Naive B cell (primary cell): Measurements from ENCODE around the gene CDK3. TPM values are rescaled to one million over a fixed set of nuclear protein-coding genes. Genes with fewer than 3 reads are reported as not detected.

Experiments
- ATAC-seq, 2 donors: fragments of 150-1000 bp; cut with Tn5 transposase; 2 replicates each; pipeline ENCODE4 v1.10.0; 2021; ENCODE audit warnings: low read depth in 2 of 2, mild to moderate bottlenecking in 2 of 2, moderate library complexity in 2 of 2
- DNase-seq: peaks from one replicate; pipeline ENCODE4 v3.0.0; 2022
- H3K27ac Mint-ChIP-seq, 6 donors: one replicate each; pipeline ENCODE4 v1.8.0; 2020 to 2022; ENCODE audit warnings: mild to moderate bottlenecking in 6 of 6, mixed read lengths in 6 of 6, moderate library complexity in 5 of 6, inconsistent platforms in 2 of 6
- H3K27me3 Mint-ChIP-seq, 3 donors: one replicate each; pipeline ENCODE4 v1.8.0; 2021 to 2022; ENCODE audit warnings: mixed read lengths in 3 of 3, mild to moderate bottlenecking in 1 of 3
- H3K36me3 Mint-ChIP-seq, 2 donors: one replicate each; pipeline ENCODE4 v1.8.0; 2020 to 2022; ENCODE audit warnings: mixed read lengths in 2 of 2, inconsistent platforms in 1 of 2, mild to moderate bottlenecking in 1 of 2
- H3K4me1 Mint-ChIP-seq, 3 donors: one replicate each; pipeline ENCODE4 v1.8.0; 2020 to 2022; ENCODE audit warnings: mixed read lengths in 3 of 3, inconsistent platforms in 1 of 3, mild to moderate bottlenecking in 1 of 3, moderate library complexity in 1 of 3
- H3K4me3 Mint-ChIP-seq, 8 donors: one replicate each; pipeline ENCODE4 v1.8.0; 2020 to 2022; ENCODE audit warnings: mild to moderate bottlenecking in 8 of 8, mixed read lengths in 8 of 8, moderate library complexity in 8 of 8, inconsistent platforms in 2 of 8
- H3K9me3 Mint-ChIP-seq, 7 donors: one replicate each; pipeline ENCODE4 v1.8.0; 2020 to 2022; ENCODE audit warnings: mixed read lengths in 7 of 7, mild to moderate bottlenecking in 5 of 7, inconsistent platforms in 2 of 7, moderate library complexity in 1 of 7
- polyA plus RNA-seq, 6 donors: library from polyadenylated mRNA; unstranded; fragments of 300-500 nt; fragmentation: Illumina TruSeq; gene quantifications; one replicate each; pipeline ENCODE4 v1.2.3, GENCODE V29; 2021; ENCODE audit warnings: low read depth in 6 of 6

The CDK3 gene
- polyA plus RNA-seq, 6 donors from 2014 or later = 0.66 to 5.9 (median 0.76) TPM; not detected in 2

DNA sequence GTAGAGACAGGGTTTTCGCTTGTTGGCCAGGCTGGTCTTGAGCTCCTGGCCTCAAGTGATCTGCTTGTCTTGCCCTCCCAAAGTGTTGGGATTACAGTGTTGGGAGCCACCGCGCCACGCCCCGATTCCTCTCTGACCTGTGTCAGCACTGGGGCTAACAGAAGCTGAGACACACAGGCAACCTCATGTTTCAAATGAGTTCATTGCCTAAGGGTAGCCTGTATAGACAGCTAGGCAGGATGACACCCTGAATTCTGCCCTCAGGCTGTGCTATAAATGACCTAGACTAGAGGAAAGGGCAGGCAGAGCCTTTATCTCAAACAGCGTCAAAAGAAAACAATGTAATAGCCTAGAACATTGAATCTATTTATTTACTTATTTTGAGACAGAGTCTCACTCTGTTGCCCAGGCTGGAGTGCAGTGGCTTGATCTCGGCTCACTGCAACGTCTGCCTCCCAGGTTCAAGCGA is 2.3 kb upstream of the CDK3 start:
- Mint-ChIP-seq H3K4me1 (peaks cover 14 to 17% (median 14%) of the 10 kb centered on the region in 3 donors), H3K36me3 (no peaks in the 10 kb centered on the region), H3K4me3 (no peak overlapping the region), H3K9me3 (no peaks in the 10 kb centered on the region), H3K27ac (peak overlapping the region in 3 of 6 donors; percentile 11 to 72 (median 34)), H3K27me3 (no peaks in the 10 kb centered on the region)
- no peak for ATAC-seq
- no peak for DNase-seq

DNA sequence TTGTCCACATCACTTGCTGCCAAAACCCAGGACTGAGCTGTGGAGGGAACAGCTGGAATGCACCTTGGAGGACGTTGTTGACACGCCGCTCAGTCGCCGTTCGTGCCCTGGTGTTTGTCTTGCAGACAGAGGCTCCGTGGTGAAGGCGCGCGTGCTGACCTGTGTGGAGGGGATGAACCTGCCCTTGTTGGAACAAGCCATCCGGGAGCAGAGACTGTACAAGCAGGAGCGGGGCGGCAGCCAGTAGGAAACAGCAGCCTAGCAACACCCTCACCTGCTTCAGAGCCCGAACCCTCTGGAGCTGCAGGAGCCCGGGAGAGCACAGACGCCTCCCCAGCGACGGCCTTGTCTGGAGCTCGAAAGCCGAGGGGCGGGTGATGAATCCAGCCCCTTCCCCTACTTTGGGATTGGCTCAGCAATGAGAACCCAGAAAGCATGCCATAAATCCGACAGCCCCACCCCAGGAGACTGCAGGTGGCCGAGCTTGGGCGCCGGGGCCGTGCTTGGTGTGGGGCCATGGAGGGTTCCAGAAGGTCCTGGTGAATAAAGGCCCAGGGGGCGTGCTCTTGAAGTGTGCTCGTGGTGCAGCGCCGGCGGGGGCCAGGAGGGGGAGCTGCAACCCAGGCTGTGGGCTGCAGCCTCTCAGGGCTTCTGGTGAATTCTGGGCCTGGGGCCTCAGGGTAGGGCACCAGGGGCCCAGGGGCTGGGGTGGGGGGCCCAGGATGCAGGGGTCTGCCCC is 470 bp upstream of the CDK3 start:
- ATAC-seq = peak; percentile 63 to 68
- H3K36me3 Mint-ChIP-seq = no peaks in the 10 kb centered on the region
- H3K4me3 Mint-ChIP-seq = no peak overlapping the region

DNA sequence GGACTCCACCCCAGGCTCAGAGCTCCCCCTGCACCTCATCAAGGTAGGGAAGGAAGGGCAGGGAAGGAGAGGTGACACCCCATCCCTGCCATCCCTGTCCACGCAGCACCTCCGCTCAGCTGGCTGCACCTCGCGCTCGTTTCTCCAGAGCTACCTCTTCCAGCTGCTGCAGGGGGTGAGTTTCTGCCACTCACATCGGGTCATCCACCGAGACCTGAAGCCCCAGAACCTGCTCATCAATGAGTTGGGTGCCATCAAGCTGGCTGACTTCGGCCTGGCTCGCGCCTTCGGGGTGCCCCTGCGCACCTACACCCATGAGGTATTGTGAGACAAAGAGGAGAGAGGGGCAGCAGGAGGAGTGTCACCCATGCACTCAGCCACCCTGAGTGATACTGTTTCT is 1.4 kb downstream of the CDK3 start:
- no peak for ATAC-seq
- Mint-ChIP-seq H3K27me3 (no peaks in the 10 kb centered on the region), H3K4me3 (no peak overlapping the region), H3K9me3 (no peaks in the 10 kb centered on the region), H3K36me3 (no peaks in the 10 kb centered on the region), H3K4me1 (peaks cover 15 to 16% (median 15%) of the 10 kb centered on the region in 3 donors), H3K27ac (peak overlapping the region in 2 of 6 donors; percentile 49 to 69)
- no peak for DNase-seq

More for the DNA sequence above, 470 bp upstream of the CDK3 start:
- Mint-ChIP-seq H3K27ac (no peak overlapping the region), H3K4me1 (peaks cover 15 to 17% (median 16%) of the 10 kb centered on the region in 3 donors), H3K27me3 (no peaks in the 10 kb centered on the region), H3K9me3 (no peaks in the 10 kb centered on the region)
- peak; percentile 50 for DNase-seq

DNA sequence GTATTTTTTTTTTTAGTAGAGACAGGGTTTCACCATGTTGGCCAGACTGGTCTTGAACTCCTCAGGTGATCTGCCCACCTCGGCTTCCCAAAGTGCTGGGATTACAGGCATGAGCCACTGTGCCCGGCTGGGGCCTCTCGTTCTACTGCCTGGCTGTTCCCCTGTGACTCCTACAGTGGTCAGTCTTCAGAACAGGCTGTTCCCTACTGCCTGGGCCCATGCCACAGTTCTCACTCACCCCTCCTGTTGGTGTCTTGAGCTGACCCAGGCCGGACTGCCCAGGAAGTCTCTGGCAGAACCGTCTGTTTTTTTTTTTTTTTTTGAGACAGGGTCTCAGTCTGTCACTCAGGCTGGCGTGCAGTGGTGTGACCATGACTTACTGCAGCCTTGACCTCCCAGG is 3.3 kb downstream of the CDK3 start:
- Mint-ChIP-seq H3K4me1 (peaks cover 5 to 8% (median 8%) of the 10 kb centered on the region in 3 donors), H3K4me3 (no peak overlapping the region), H3K36me3 (no peaks in the 10 kb centered on the region), H3K27me3 (no peaks in the 10 kb centered on the region), H3K9me3 (no peaks in the 10 kb centered on the region), H3K27ac (peak overlapping the region in 1 of 6 donors; percentile 91)
- DNase-seq (no peak), ATAC-seq (no peak)

DNA sequence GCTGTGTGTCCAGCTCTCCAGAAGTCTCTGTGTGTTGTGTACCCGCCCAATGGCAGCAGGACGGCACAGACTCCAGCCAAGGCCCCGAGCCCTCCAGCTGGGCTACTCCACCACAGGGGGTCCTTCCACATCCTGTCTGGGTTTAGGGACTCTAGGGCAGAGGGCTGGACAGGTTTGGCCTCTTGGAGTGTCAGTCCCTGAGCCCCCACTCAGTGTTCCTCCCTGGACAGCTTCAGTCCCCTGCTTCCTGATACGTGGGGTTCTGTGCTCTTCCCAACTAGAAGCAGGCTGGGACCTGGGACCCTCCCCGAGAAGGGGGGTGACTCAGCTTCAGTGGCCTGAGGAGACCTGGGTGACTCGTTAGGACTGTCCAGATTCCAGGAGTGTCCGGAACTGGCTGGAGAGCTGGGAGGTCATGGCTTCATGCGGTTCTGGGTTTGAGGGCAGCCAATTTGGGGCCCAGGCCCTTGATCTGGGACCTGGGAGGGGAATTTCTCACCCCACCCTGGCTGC is 4.2 kb downstream of the CDK3 start:
- Mint-ChIP-seq H3K36me3 (no peaks in the 10 kb centered on the region), H3K27ac (peak overlapping the region in 1 of 6 donors; percentile 33), H3K4me1 (peaks cover 5 to 8% (median 8%) of the 10 kb centered on the region in 3 donors), H3K9me3 (no peaks in the 10 kb centered on the region), H3K27me3 (no peaks in the 10 kb centered on the region), H3K4me3 (no peak overlapping the region)
- ATAC-seq (no peak), DNase-seq (no peak)

DNA sequence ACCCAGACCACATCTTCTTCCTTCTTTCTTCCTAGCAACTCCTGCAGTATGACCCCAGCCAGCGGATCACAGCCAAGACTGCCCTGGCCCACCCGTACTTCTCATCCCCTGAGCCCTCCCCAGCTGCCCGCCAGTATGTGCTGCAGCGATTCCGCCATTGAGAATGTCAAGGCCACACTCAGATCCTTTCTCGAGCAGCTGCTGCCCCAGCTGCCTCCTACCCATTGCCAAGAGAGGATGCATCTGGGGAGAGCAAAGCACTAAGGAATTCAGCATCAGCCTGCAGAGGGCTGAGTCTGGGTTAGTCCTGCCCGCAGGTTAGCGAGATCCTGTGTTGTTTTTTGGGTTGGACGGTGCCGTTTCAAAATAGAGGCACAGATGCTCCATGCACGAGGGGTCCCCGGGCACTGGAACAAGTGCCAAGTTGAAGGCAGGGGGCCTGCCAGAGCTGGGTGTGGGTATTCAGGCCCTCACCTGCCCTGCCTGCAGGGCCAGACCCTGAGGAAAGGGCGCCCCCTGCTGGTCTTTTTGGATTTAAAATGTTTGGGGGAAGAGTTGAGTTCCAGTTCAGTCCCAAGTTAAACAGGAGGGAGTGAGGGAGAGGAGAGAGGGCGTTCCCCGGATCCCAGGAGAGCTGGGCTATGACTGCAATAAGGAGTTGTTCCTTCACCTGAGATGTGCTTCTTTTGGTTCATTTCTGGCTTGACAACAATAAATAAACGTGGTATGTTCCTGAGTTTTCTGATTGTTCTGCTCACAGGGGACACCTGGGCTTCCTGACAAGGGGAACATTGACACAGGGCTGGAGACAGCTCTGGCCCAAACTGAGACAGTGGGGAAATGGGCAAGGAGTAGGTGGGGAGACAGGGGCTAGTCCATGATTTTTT is 4.9 kb downstream of the CDK3 start:
- Mint-ChIP-seq H3K4me1 (peaks cover 5 to 8% (median 8%) of the 10 kb centered on the region in 3 donors), H3K27me3 (no peaks in the 10 kb centered on the region), H3K9me3 (no peaks in the 10 kb centered on the region), H3K27ac (peak overlapping the region in 5 of 6 donors; percentile 57 to 93 (median 80)), H3K36me3 (no peaks in the 10 kb centered on the region), H3K4me3 (no peak overlapping the region)
- ATAC-seq (peak; percentile 75 to 85), DNase-seq (peak; percentile 74)

DNA sequence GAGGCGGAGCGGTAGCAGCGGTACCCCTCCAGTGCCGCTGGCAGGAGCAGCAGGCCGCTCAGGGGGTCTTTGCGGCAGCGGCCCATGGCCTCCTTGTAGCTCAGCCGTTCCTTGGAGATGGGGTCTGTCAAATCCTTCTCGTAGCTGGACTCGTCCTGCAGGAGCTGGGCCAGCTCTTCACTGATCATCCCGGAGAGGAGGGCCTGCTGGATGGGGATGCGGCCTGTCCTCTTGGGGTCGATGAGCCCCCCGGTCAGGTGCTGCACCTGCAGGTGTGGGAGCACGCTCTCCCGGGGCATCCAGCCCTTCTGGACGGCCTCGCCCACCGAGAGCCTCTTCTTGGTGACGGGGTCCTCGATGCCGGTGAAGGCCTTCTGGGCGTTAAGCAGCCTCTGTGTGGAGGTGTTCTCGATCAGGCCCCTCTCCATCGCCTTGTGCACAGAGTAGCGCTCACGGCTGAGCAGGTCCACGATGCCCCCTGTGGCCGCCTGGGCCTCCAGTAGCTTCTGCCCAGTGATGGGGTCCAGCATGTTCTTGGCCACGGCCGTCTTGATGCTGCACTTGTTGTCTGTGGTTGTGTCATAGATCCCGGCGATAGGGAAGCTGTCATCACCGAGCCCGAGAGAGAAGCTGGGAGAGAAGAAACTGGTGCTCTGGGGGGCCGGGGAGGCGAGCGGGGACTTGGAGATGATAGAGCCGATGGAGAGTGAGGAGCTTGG is 6.6 kb downstream of the CDK3 start:
- ATAC-seq (no peak), DNase-seq (no peak)
- no peaks in the 10 kb centered on the region for H3K36me3 Mint-ChIP-seq
- H3K4me1 Mint-ChIP-seq = peaks cover 5 to 8% (median 8%) of the 10 kb centered on the region in 3 donors
- no peaks in the 10 kb centered on the region for H3K27me3 Mint-ChIP-seq
- H3K9me3 Mint-ChIP-seq = no peaks in the 10 kb centered on the region
- no peak overlapping the region for H3K27ac Mint-ChIP-seq
- H3K4me3 Mint-ChIP-seq = no peak overlapping the region

DNA sequence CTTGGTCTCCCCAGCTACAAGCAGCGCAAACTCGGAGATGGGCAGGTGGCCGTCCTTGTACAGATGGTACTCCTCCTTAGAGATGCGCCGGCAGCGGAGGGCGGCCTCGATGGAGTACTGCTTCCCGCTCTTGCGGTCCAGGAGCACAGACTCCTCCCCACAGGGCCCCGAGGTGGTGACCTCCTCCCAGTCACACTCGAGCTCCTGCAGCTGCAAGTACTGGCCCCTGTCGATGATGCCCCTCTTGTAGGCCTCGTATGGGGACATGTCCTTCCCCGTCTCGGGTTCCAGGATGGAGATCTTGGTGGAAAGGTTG is 7.2 kb downstream of the CDK3 start:
- Mint-ChIP-seq H3K27me3 (no peaks in the 10 kb centered on the region), H3K4me3 (no peak overlapping the region), H3K9me3 (no peaks in the 10 kb centered on the region), H3K27ac (no peak overlapping the region), H3K4me1 (peaks cover 5 to 8% (median 8%) of the 10 kb centered on the region in 3 donors), H3K36me3 (no peaks in the 10 kb centered on the region)
- no peak for ATAC-seq
- DNase-seq = no peak

DNA sequence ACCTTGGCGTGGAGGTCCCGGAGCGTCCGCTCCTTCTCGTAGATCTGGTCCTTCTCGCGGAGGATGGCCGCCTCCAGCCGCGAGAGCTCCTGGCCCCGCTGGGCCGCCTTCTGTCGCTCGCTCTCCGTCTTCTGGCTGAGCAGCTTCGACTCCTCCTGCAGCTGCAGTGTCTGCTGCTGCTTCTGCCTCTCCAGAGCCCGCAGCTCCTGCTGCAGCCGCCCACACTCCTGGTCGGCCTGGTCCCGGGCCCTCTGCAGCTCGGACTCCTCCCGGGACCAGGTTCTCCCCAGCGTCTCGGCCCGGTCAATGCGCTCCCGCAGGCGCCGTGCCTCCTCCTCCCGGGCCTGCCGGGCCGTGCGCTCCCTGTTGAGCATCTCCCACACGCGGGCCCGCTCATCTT is 7.6 kb downstream of the CDK3 start:
- ATAC-seq = no peak
- H3K27ac Mint-ChIP-seq = no peak overlapping the region
- no peak overlapping the region for H3K4me3 Mint-ChIP-seq
- no peak for DNase-seq
- H3K36me3 Mint-ChIP-seq = no peaks in the 10 kb centered on the region
- H3K27me3 Mint-ChIP-seq = no peaks in the 10 kb centered on the region
- H3K9me3 Mint-ChIP-seq = no peaks in the 10 kb centered on the region
- H3K4me1 Mint-ChIP-seq = peaks cover 5 to 8% (median 7%) of the 10 kb centered on the region in 3 donors

DNA sequence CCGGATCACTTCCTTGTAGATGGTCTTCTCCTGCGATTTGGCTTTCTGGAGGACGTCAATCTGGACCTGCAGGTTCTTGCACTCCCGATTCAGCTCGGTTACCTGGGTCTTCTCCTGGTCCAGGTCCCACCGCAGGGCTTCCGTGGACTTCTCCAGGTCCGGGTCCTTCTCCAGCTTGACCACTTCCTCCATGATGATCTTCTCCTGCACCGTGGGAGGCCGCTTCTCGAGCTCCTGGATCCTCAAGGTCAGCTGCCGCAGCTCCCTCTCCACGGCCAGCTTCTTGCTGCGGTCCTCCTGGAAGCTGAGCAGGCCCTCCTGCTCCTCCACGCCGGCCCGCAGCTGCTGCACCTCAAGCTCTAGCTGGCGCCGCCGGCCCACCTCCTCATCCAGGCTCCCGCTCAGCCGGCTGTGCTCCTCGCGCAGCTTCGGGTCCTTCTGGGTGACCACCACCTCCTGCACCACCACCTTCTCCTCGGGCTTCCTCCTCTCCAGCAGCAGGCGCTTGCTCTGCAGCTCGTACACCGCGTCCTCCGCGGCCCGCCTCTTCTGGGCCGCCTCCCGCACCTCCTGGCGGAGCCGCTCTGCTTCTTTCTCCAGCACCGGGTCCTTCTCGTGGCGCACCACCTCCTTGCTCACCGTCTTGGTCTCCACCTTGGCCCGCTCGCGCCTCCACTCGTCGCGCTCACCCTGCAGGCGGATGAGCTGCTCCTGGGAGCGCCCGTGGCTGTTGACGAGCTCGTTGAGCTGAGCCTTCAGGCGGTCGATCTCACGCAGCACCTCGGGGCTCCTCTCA is 8.2 kb downstream of the CDK3 start:
- H3K27ac Mint-ChIP-seq = peak overlapping the region in 2 of 6 donors; percentile 39 to 85
- no peaks in the 10 kb centered on the region for H3K9me3 Mint-ChIP-seq
- DNase-seq (no peak), ATAC-seq (no peak)
- H3K27me3 Mint-ChIP-seq = no peaks in the 10 kb centered on the region
- H3K4me3 Mint-ChIP-seq = no peak overlapping the region
- H3K4me1 Mint-ChIP-seq = peaks cover 4 to 10% (median 5%) of the 10 kb centered on the region in 3 donors
- H3K36me3 Mint-ChIP-seq = no peaks in the 10 kb centered on the region

GRCh38 chr17:76009447-76009846 is 8.8 kb downstream of the CDK3 start:
- ATAC-seq (no peak), DNase-seq (no peak)
- Mint-ChIP-seq H3K4me3 (peak overlapping the region in 1 of 8 donors; percentile 54), H3K4me1 (peaks cover 4 to 17% (median 10%) of the 10 kb centered on the region in 3 donors), H3K36me3 (no peaks in the 10 kb centered on the region), H3K27ac (peak overlapping the region in 2 of 6 donors; percentile 50 to 85), H3K27me3 (peaks cover 0 to 6% (median 0%) of the 10 kb centered on the region in 3 donors), H3K9me3 (no peaks in the 10 kb centered on the region)

DNA sequence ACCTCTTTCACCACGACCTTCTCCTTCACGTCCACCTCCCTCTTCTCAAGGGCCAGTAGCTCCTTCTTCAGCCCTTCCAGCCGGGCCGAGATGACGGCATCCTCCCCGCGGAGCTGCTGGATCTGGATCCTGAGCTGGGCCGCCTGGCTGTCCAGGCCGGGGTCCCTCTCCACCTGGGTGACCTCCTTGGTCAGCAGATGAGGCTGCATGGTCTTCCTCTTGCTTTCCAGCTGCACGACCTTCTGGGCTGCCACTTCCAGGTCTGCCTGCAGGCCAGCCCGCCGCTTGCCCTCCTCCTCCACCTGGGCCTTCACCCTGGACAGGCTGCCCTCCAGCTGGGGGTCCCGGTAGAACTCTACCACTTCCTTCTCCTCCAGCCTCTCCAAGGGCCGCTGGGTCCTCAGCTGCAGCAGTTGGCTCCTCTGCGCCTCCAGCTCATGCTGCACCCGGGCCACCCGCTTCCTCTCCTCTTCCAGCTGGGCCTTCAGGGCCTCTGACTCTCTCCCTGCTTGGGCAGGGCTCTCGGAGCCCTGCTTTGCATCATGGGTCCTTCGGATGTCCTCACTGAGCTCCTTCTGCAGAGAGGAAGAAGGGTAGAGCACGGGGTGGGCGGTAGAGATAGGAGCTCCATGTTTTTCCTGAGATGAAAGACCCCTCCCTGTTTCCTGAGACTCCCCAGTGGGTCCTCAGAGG is 9.5 kb downstream of the CDK3 start:
- Mint-ChIP-seq H3K27ac (peak overlapping the region in 1 of 6 donors; percentile 50), H3K36me3 (no peaks in the 10 kb centered on the region)

More for the DNA sequence above, 9.5 kb downstream of the CDK3 start:
- H3K4me1 Mint-ChIP-seq = peaks cover 4 to 17% (median 10%) of the 10 kb centered on the region in 3 donors
- DNase-seq (no peak), ATAC-seq (no peak)
- no peak overlapping the region for H3K4me3 Mint-ChIP-seq
- peaks cover 0 to 6% (median 0%) of the 10 kb centered on the region in 3 donors for H3K27me3 Mint-ChIP-seq
- no peaks in the 10 kb centered on the region for H3K9me3 Mint-ChIP-seq
